GM12891 (cell line): Measurements from ENCODE around the gene EHD3.

Experiments
- POLR2A ChIP-seq: IDR thresholded peaks from 2 replicates; pipeline ENCODE4 v1.6.1; 2011; ENCODE audit warnings: low read depth, low read length, control low read depth
- POLR2AphosphoS5 ChIP-seq: IDR thresholded peaks from 2 replicates; pipeline ENCODE4 v1.6.1; 2011; ENCODE audit warnings: low read depth, low read length, control low read depth
- TAF1 ChIP-seq: IDR thresholded peaks from 2 replicates; pipeline ENCODE4 v1.6.1; 2011; ENCODE audit warnings: low read depth, low read length, control low read depth

GRCh38 chr2:31233231-31233630 is 721 bp upstream of the EHD3 start:
- TF ChIP-seq POLR2AphosphoS5 = no peak
- no peak for TF ChIP-seq POLR2A
- TF ChIP-seq TAF1 = no peak
